Islet of Langerhans (tissue), 1 donor: ENCODE results near the gene SPAG16.

ENCODE experiments used
- FAIRE-seq: peaks from one replicate; lab custom pipeline; 2011; peaks lifted over from hg19 to GRCh38; lab: Jason Lieb, UNC

Gene SPAG16

GRCh38 chr2:214294426-214294825, 1010.2 kb downstream of the SPAG16 start:
- FAIRE-seq: no peak

GRCh38 chr2:214297423-214297822, 1013.2 kb downstream of the SPAG16 start:
- FAIRE-seq: no peak

DNA sequence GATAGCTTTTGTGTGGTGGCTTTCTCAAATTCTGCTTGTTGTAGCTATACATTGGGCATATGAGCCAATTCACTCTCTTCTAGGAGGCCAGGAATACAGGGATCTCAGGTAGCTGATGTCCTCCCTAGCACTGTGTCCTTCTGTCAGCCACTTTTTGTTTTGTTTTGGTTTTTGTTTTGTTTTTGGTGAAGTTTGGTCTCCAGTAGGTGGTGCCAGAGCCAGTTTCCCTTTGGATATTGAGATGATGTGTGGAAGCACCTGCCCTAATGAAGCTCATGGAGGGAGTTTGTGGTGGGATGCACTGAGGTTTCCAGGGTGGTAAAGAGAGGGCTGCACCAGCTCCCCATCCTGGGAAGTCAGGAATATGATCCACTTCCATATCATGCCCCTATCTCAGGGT, 1026.1 kb downstream of the SPAG16 start:
- FAIRE-seq: no peak

- FAIRE-seq: no peak
Measured at GRCh38 chr2:214311031-214311533, 1026.8 kb downstream of the SPAG16 start.

- FAIRE-seq: no peak
Measured at GRCh38 chr2:214311931-214312749, 1027.9 kb downstream of the SPAG16 start.

DNA sequence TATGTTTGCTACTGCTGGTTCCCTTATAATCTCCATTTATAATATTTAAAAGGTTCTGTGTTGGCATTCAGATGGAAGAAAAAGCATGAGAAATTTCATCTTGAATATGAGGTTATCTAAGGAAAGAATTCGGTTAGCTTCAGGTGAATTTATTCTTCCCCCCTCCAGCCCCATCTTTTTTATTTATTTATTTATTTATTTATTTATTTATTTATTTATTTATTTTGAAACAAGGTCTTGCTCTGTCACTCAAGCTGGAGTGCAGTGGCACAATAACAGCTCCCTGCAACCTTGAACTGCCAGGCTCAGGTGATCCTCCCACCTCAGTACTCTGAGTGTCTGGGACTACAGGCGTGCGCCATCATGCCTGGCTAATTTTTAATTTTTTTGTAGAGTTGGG, 1031.1 kb downstream of the SPAG16 start:
- no peak for FAIRE-seq

DNA sequence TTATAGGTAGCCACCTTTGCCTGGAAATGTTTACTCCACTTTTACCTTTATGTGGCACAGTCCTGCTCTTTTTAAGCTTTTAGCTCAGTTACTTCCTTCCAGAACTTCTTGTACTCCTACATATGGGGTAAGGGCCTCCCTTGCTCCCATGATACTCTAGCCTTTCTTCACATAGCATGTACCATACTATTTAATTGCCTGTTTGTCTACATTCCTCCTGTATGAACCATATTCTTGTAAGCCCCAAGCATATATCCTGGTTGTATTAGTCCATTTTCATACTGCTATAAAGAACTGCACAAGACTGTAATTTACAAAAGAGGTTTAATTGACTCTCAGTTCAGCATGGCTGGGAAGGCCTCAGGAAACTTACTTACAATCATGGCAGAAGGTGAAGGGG, 1035.9 kb downstream of the SPAG16 start:
- no peak for FAIRE-seq

- FAIRE-seq: no peak
Measured at GRCh38 chr2:214322662-214323061, 1038.4 kb downstream of the SPAG16 start.

DNA sequence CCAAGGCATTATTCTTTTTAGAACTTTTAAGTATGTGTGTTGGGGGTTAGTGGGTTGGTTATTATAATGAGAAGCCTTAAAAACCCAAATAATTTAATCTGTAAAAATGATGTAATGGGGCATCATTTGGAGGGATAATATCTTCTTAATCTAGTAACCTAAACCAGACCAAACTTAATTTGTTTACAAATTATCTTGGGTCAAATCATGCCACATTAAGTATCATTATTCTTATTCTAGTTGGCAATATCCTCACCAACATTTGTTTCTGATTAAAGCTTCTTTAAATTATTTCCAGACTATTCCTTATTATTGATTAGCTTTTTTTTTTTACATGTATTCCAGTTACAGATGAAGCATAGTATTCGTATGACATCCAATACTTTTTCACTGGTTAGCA, 1041.1 kb downstream of the SPAG16 start:
- no peak for FAIRE-seq

GRCh38 chr2:214328941-214329340, 1044.7 kb downstream of the SPAG16 start:
- no peak for FAIRE-seq

DNA sequence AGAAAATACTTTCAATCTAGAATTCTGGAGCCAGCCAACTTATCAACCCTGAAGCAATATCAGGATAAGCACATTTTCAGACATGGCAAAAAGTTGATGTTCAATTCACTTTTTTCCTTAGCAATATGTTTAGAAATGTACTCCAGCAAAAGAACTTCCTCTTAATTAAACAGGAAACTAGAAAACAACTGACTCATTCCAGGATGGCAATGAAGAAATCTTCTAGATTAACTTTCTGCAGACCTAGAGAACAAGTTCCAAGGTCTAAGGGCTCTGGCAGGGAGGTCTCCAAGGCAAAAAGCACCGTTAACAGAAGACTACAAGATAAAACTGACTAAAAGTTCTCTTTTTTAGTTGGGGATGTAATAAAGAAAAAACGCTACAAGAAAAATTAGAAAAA, 1057.4 kb downstream of the SPAG16 start:
- no peak for FAIRE-seq

GRCh38 chr2:214358506-214358905, 1074.2 kb downstream of the SPAG16 start:
- no peak for FAIRE-seq

DNA sequence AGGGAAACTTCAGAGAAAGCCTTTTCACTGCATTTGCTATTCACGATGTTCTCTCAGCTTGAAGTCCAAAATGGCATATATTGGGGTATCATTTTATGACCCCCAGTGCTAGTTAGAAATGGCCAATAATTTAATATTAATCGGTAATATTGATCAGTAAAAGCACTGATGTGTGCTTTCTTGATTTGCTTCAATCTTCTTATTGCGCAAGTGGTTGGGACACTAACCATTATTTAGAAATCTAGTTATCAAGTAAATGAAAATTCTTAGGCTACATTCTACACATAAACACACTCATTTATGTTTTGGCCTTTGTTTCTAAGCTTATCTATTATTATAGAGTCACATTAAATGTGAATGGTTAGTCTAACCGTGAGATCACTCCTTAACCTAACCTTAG, 1076.9 kb downstream of the SPAG16 start:
- FAIRE-seq: no peak

DNA sequence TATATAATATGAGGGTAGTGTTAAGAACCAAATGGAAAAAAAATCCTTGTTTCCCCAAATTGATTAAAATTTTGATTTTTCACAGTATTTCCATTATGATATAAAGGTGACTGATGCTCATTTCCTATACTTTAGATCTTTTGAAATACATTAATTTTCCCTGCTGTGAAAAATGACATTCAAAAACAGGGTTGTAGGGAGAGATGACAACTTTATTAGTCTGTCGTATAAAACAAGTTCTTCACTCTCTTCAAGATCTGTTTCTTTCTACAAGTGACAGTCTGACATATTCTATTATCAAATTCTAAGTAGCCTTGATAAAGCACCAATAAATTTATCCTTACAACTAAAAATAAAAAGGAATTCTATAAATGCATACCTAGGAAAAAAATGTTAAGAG, 1081.3 kb downstream of the SPAG16 start:
- FAIRE-seq: no peak

GRCh38 chr2:214367171-214367570, 1082.9 kb downstream of the SPAG16 start:
- no peak for FAIRE-seq

GRCh38 chr2:214376618-214377285, 1092.5 kb downstream of the SPAG16 start:
- no peak for FAIRE-seq

DNA sequence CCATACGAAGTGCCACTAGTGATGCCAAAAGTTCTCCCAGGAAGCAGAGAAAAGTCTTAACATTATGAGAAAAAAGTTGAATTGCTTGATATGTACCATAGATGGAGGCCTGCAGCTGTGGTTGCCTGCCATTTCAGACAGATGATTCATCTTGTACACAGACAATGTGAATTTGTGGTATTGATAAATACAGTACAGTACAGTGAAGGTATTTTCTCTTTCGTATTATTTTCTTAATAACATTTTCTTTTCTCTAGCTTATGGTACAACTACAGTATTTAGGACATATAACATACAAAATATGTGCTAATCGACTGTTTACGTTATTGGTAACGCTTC, 1093.0 kb downstream of the SPAG16 start:
- no peak for FAIRE-seq

DNA sequence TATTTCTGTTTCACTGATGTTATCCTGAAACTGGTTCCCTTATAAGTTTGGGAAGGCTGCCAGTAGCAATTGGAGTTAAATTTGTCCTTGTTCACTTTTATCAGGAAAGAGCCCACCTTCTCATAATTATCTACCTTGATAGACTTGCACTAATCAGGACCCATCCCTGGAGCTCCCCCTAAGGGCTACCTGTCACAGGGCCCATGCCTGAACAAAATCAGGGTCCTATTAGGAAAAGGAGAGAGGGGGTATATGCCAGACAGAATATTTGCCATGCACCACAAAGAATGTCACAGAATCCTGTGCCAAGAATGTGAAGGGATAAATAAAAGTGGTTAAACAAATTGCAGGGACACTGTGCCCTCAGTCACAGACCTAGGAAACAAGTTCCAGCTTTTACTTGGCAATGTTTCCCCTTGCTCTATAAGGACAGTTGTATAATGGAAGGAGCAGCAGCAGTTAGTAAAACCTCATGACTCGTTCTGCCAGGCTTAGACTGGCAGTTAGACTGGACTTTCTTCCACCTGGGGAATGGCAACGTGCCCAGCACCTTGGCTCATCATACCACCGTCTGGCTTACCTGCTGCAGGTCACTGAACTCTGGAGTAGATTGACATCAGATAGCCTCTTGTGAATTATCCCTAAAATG, 1094.3 kb downstream of the SPAG16 start:
- FAIRE-seq: no peak

- FAIRE-seq: no peak
Measured at GRCh38 chr2:214379227-214379626, 1095.0 kb downstream of the SPAG16 start.

DNA sequence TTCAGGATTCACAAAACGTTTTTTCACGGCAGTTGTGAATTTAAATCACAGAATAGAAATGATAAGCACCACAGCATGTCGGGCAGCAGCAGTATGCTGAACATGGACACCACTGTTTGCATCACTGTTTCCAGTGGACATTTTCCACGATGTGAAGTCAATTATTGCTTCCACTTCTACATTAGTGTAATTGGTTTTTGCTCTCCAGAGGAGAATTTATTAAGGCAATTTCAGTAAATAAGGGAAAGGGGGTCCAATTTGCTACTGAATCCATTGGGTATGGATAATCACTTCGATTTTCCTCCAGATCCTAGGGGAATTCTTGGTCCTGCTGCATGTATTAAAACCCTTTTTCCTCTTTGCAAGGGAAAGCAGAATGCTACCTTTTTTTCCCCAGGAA, 1096.4 kb downstream of the SPAG16 start:
- no peak for FAIRE-seq

GRCh38 chr2:214382229-214382628, 1098.0 kb downstream of the SPAG16 start:
- FAIRE-seq: no peak

DNA sequence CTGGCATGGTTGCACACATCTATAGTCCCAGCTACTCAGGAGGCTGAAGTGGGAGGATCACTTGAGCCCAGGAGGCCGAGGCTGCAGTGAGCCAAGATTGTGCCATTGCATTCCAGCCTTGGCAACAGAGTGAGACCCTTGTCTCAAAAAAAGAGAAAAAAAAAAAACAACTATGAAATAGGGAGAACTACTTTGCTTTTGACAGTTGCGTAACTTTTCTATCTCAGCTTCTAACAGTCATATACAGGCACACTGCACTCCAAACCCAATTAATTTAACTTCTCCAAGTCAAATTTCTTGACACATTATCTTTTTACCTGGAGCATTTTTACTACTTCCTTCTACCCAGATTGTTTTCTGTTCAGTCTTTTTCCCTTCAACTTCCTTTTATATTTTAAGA, 1102.5 kb downstream of the SPAG16 start:
- no peak for FAIRE-seq

- FAIRE-seq: no peak
Measured at GRCh38 chr2:214389334-214389733, 1105.1 kb downstream of the SPAG16 start.
